ENCODE measurements around the gene DMRT2. TPM values are rescaled to one million over a fixed set of nuclear protein-coding genes. Genes with fewer than 3 reads are reported as not detected.
A peak's percentile ranks its signal among the peaks of the same experiment; 100 is the strongest.

The DMRT2 gene
- total RNA-seq, 1 experiment from 2014 or later = 0.61 TPM

DNA sequence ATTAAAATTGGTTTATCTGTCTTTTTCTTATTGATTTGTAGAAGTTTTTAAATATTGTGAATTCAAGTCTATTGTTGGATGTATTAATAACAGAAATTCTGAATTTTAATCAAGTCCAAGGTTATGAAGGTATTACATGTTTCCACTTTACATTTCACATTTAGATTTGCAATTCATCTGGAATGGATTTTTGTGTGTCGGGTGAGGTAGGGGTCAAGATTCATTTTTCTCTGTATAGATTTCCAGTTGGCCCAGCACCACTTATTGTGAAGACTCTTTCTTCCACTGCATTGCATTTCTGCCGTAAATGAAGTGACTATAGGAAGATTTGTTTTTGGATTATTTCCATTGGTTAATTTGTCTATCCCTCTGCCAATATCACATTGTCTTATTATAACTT lies 35.5 kb upstream of the DMRT2 start:
- TF ChIP-seq, protein P1, sequence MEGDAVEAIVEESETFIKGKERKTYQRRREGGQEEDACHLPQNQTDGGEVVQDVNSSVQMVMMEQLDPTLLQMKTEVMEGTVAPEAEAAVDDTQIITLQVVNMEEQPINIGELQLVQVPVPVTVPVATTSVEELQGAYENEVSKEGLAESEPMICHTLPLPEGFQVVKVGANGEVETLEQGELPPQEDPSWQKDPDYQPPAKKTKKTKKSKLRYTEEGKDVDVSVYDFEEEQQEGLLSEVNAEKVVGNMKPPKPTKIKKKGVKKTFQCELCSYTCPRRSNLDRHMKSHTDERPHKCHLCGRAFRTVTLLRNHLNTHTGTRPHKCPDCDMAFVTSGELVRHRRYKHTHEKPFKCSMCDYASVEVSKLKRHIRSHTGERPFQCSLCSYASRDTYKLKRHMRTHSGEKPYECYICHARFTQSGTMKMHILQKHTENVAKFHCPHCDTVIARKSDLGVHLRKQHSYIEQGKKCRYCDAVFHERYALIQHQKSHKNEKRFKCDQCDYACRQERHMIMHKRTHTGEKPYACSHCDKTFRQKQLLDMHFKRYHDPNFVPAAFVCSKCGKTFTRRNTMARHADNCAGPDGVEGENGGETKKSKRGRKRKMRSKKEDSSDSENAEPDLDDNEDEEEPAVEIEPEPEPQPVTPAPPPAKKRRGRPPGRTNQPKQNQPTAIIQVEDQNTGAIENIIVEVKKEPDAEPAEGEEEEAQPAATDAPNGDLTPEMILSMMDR (IDR thresholded peaks at IDR 0.05; ENCODE audit: insufficient read depth in 1 of 2, low read depth in 1 of 2, low read length in 1 of 2, severe bottlenecking in 1 of 2, unreplicated experiment in 1 of 2) = no peak
- no peak overlapping the region for H3K4me3 ChIP-seq (ENCODE audit: low read depth, low read length)
- BruUV-seq (replicated peaks) = no TSS peak
- ChIA-PET POLR2A (no interaction called here), CTCF (no interaction called here)
- Mint-ChIP-seq H3K4me1 (ENCODE audit: low read depth, unreplicated experiment) (no peaks in the 10 kb centered on the region), H3K27ac (ENCODE audit: unreplicated experiment) (no peak overlapping the region), H3K27me3 (ENCODE audit: insufficient read depth, unreplicated experiment) (peaks cover 8% of the 10 kb centered on the region), H3K36me3 (ENCODE audit: insufficient read depth, unreplicated experiment) (no peaks in the 10 kb centered on the region), H3K9me3 (ENCODE audit: unreplicated experiment) (no peaks in the 10 kb centered on the region), H3K4me3 (ENCODE audit: unreplicated experiment) (no peak overlapping the region)
- H3K9me3 ChIP-seq = no peaks in the 10 kb centered on the region
- no peaks in the 10 kb centered on the region for H3K36me3 ChIP-seq (ENCODE audit: control insufficient read depth, insufficient read depth, low read length)
- H3K4me1 ChIP-seq = no peaks in the 10 kb centered on the region
- no peaks in the 10 kb centered on the region for H3K27me3 ChIP-seq (replicated peaks; ENCODE audit: control insufficient read depth, insufficient read depth, low read length)
- intact Hi-C loops (cut with micrococcal nuclease; ENCODE audit: unreplicated experiment) = loop anchor here (5.0 kb wide), 1 partner anchor 608 kb away; no protein-coding TSS in a partner anchor
- DNase-seq = no peak

DNA sequence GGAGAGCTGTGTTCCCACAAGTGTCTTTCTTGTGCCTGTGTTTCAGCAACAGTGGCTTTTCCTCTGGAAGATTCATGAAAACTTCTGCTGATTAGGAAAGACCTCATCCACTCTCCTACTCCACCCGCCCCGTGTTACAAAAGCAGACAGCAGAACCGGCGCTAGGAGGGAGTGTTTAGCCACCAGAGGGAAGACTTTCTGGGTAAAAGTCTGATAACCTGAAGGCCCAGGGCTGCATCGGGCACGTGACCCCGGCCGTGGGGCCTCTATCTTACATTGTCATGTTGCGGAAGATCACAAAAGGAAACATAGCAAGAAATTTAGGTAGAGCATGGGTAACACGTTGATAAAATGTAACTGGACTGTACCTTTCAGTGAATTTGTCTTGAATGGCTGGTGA lies 32.0 kb upstream of the DMRT2 start:
- Histone ChIP-seq H3K4me1 (no peaks in the 10 kb centered on the region), H3K27me3 (replicated peaks; ENCODE audit: control insufficient read depth, insufficient read depth, low read length) (no peaks in the 10 kb centered on the region), H3K9me3 (no peaks in the 10 kb centered on the region), H3K36me3 (ENCODE audit: control insufficient read depth, insufficient read depth, low read length) (no peaks in the 10 kb centered on the region), H3K4me3 (ENCODE audit: low read depth, low read length) (no peak overlapping the region)
- ChIA-PET POLR2A (no interaction called here), CTCF (no interaction called here)
- no peak overlapping the region for H3K27ac Mint-ChIP-seq (ENCODE audit: unreplicated experiment)
- no peaks in the 10 kb centered on the region for H3K4me1 Mint-ChIP-seq (ENCODE audit: low read depth, unreplicated experiment)
- H3K4me3 Mint-ChIP-seq (ENCODE audit: unreplicated experiment) = no peak overlapping the region
- no peaks in the 10 kb centered on the region for H3K9me3 Mint-ChIP-seq (ENCODE audit: unreplicated experiment)
- TF ChIP-seq, protein P1 (IDR thresholded peaks at IDR 0.05; ENCODE audit: insufficient read depth in 1 of 2, low read depth in 1 of 2, low read length in 1 of 2, severe bottlenecking in 1 of 2, unreplicated experiment in 1 of 2) = peak; percentile 37 to 51
- H3K27me3 Mint-ChIP-seq (ENCODE audit: insufficient read depth, unreplicated experiment) = peaks cover 8% of the 10 kb centered on the region
- no peaks in the 10 kb centered on the region for H3K36me3 Mint-ChIP-seq (ENCODE audit: insufficient read depth, unreplicated experiment)
- peak; percentile 49 to 57 for DNase-seq
- BruUV-seq (replicated peaks) = no TSS peak
- intact Hi-C loops (cut with micrococcal nuclease; ENCODE audit: unreplicated experiment) = loop anchor here (1.0 to 5.0 kb wide), 4 partner anchors 319 to 604 kb away; no protein-coding TSS in a partner anchor

DNA sequence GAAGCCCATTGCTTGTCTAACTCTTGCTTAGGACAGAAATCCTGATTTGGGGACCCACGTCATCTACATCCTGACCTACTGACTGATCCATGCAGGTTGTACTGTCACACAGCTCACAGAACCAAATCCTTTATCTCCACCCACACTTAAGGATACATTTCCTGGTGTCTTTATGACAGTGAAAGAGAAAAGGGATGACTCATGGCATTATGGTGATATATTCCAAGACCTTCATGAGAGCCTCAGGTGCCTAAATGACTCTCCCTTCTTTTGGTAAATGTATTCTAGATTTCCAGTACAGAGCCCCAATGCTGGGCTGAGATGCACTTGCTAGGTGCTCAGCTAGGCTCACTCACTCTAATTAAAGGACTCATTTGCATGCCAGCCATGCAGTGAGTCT lies 26.0 kb upstream of the DMRT2 start:
- BruUV-seq (replicated peaks) = no TSS peak
- POLR2A ChIA-PET = no interaction called here
- no peak overlapping the region for H3K27ac Mint-ChIP-seq (ENCODE audit: unreplicated experiment)
- TF ChIP-seq, protein P1 (IDR thresholded peaks at IDR 0.05; ENCODE audit: insufficient read depth in 1 of 2, low read depth in 1 of 2, low read length in 1 of 2, severe bottlenecking in 1 of 2, unreplicated experiment in 1 of 2) = no peak
- peaks cover 12% of the 10 kb centered on the region for H3K27me3 Mint-ChIP-seq (ENCODE audit: insufficient read depth, unreplicated experiment)
- DNase-seq = no peak
- H3K27me3 ChIP-seq (replicated peaks; ENCODE audit: control insufficient read depth, insufficient read depth, low read length) = no peaks in the 10 kb centered on the region
- no peaks in the 10 kb centered on the region for H3K36me3 ChIP-seq (ENCODE audit: control insufficient read depth, insufficient read depth, low read length)
- peaks cover 5% of the 10 kb centered on the region for H3K4me1 Mint-ChIP-seq (ENCODE audit: low read depth, unreplicated experiment)
- no peaks in the 10 kb centered on the region for H3K36me3 Mint-ChIP-seq (ENCODE audit: insufficient read depth, unreplicated experiment)
- H3K4me1 ChIP-seq = no peaks in the 10 kb centered on the region
- no peak overlapping the region for H3K4me3 Mint-ChIP-seq (ENCODE audit: unreplicated experiment)
- no peaks in the 10 kb centered on the region for H3K9me3 Mint-ChIP-seq (ENCODE audit: unreplicated experiment)
- no peak overlapping the region for H3K4me3 ChIP-seq (ENCODE audit: low read depth, low read length)
- H3K9me3 ChIP-seq = no peaks in the 10 kb centered on the region
- CTCF ChIA-PET = no interaction called here
- intact Hi-C loops (cut with micrococcal nuclease; ENCODE audit: unreplicated experiment) = no loop called here

Measured in Caco-2 (cell line).